Ishikawa (cell line): Measurements from ENCODE around the gene ARID1B.

Experiments used
- CEBPB ChIP-seq: IDR thresholded peaks from 2 replicates; pipeline ENCODE4 v1.6.1; 2012
- CREB1 ChIP-seq: IDR thresholded peaks from 2 replicates; pipeline ENCODE4 v1.6.1; 2012; ENCODE audit warnings: low read depth
- EGR1 ChIP-seq: IDR thresholded peaks from 2 replicates; pipeline ENCODE4 v1.6.1; 2012
- EP300 ChIP-seq: IDR thresholded peaks from 2 replicates; pipeline ENCODE4 v1.6.1; 2012; ENCODE audit warnings: borderline replicate concordance
- FOXM1 ChIP-seq: IDR thresholded peaks from 2 replicates; pipeline ENCODE4 v1.6.1; 2012; ENCODE audit warnings: low read depth, borderline replicate concordance
- NFIC ChIP-seq: IDR thresholded peaks from 2 replicates; pipeline ENCODE4 v1.6.1; 2012
- RAD21 ChIP-seq: IDR thresholded peaks from 2 replicates; pipeline ENCODE4 v1.6.1; 2012; ENCODE audit warnings: low read depth
- TAF1 ChIP-seq: IDR thresholded peaks from 2 replicates; pipeline ENCODE4 v1.6.1; 2012; ENCODE audit warnings: low read depth, mild to moderate bottlenecking
- TCF12 ChIP-seq: IDR thresholded peaks from 2 replicates; pipeline ENCODE4 v1.6.1; 2012; ENCODE audit warnings: low read depth
- TEAD4 ChIP-seq: IDR thresholded peaks from 2 replicates; pipeline ENCODE4 v1.6.1; 2012
- YY1 ChIP-seq: IDR thresholded peaks from 2 replicates; pipeline ENCODE4 v1.6.1; 2012; ENCODE audit warnings: low read depth
- ZBTB7A ChIP-seq: IDR thresholded peaks from 2 replicates; pipeline ENCODE4 v1.6.1; 2012; ENCODE audit warnings: low read depth
- TF ChIP-seq, protein P1 (sequence below): IDR thresholded peaks from 2 replicates; pipeline ENCODE4 v1.6.1; 2012
- TF ChIP-seq, protein P2 (sequence below): IDR thresholded peaks from 2 replicates; pipeline ENCODE4 v1.6.1; 2012; ENCODE audit warnings: low read depth, mild to moderate bottlenecking
- TF ChIP-seq, protein P3 (sequence below): IDR thresholded peaks from 2 replicates; pipeline ENCODE4 v1.6.1; 2012

ARID1B gene

DNA sequence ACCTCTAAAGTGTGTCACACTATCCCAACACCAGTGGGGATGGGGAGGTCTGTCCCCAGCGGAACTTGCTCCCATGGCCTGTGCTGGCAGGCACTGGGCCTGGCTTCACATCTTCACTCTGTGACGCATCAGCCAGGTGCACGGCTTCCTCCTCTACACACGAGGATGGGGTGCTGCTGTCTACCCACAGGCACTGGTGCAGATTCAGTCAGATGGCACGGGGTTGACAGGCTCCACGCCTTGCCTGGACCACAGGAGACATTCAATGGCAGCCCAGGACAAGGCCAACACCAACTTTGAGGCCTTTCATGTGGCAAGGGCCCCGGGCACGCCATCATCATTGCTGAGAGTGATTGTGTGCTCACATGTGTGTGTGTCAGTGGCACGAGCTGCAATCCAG, 453.7 kb downstream of the ARID1B start:
- TF ChIP-seq EGR1 (no peak), CEBPB (no peak)
- TF ChIP-seq, protein P1, sequence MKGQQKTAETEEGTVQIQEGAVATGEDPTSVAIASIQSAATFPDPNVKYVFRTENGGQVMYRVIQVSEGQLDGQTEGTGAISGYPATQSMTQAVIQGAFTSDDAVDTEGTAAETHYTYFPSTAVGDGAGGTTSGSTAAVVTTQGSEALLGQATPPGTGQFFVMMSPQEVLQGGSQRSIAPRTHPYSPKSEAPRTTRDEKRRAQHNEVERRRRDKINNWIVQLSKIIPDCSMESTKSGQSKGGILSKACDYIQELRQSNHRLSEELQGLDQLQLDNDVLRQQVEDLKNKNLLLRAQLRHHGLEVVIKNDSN = no peak

DNA sequence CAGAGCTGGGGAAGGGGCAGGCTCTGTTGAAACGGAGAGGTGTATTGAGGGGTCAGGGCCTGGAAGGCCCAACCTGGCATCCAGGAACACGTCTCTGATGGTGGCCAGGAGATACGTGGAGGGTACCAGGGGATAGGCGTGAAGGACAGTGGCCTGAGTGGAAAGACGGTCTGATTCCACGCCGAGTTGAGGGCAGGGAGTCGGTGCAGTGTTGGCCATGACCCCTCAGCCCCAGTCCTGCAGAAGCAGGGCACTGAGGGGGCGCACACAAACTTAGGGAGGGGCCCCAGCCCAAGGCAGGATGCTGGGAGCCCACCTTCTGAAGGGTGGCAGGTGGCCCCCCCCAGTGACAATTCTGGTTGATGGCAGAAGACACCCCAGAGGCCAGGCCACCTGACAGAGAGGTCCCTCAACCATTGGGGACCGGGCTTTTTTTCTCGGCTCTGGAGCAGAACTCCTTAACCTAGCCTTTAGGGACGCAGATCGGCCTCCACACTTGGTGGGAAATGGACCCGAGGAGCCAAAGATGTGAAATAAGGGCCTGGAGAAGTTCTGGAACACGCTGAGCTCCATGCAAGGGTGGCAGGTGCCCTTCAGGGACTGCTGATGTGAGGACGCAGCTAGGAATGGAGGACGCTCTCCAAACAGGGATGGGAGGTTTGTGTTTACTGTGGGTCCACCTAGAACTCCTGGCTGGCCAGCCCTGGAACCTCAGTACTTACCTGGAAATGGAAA, 455.1 kb downstream of the ARID1B start:
- TF ChIP-seq ZBTB7A (no peak), EP300 (no peak), FOXM1 (no peak), EGR1 (no peak), CREB1 (no peak), CEBPB (no peak), TEAD4 (no peak), YY1 (no peak)
- TF ChIP-seq, protein P2, sequence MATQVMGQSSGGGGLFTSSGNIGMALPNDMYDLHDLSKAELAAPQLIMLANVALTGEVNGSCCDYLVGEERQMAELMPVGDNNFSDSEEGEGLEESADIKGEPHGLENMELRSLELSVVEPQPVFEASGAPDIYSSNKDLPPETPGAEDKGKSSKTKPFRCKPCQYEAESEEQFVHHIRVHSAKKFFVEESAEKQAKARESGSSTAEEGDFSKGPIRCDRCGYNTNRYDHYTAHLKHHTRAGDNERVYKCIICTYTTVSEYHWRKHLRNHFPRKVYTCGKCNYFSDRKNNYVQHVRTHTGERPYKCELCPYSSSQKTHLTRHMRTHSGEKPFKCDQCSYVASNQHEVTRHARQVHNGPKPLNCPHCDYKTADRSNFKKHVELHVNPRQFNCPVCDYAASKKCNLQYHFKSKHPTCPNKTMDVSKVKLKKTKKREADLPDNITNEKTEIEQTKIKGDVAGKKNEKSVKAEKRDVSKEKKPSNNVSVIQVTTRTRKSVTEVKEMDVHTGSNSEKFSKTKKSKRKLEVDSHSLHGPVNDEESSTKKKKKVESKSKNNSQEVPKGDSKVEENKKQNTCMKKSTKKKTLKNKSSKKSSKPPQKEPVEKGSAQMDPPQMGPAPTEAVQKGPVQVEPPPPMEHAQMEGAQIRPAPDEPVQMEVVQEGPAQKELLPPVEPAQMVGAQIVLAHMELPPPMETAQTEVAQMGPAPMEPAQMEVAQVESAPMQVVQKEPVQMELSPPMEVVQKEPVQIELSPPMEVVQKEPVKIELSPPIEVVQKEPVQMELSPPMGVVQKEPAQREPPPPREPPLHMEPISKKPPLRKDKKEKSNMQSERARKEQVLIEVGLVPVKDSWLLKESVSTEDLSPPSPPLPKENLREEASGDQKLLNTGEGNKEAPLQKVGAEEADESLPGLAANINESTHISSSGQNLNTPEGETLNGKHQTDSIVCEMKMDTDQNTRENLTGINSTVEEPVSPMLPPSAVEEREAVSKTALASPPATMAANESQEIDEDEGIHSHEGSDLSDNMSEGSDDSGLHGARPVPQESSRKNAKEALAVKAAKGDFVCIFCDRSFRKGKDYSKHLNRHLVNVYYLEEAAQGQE = no peak
- TF ChIP-seq, protein P3, sequence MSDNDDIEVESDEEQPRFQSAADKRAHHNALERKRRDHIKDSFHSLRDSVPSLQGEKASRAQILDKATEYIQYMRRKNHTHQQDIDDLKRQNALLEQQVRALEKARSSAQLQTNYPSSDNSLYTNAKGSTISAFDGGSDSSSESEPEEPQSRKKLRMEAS = no peak
- TF ChIP-seq, protein P1 = no peak

DNA sequence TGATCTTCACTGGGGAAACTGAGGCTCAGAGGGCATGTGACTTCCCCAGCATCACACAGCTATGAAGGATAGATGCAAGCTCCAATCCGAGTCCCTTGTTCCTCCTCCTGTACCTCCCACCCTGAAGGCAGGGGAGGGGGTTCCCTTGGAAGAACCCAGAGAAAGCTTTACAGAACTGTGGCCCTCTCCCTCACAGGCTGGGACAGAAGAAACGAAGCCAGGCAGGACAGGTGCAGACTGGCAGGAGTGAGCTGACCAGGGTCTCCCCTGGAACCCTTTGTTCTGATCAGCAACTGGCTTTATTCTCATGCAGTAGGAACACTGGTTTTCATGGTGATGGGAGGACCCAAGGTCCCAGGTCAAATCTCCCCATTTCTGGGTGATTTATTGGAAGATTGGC, 456.0 kb downstream of the ARID1B start:
- TF ChIP-seq EP300 (no peak), CREB1 (no peak), RAD21 (no peak), YY1 (no peak), ZBTB7A (no peak), TAF1 (no peak), FOXM1 (no peak), CEBPB (no peak), NFIC (no peak), TCF12 (no peak), TEAD4 (no peak), EGR1 (no peak)
- TF ChIP-seq, protein P2 = no peak
- TF ChIP-seq, protein P3 = no peak
- TF ChIP-seq, protein P1 = no peak

DNA sequence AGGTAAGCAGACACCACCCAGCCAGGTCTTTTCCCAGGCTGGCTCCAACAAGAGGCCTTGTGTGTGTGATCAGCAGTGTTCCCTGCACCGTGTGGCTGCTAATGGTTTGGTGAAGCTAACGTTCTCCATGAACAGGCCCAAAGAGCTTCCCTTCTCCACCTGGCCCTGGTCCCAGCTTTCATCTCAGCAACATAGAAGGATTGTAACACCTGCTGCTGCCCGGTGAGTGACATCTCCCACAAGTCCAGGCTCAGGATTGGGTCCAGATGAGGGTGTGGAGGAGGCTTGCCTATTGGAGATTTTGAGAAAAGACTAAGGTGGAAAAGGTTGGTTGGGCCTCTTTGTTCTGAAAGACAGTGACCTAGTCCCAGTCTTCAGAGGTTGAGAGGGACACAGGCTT, 456.5 kb downstream of the ARID1B start:
- TF ChIP-seq CEBPB = no peak
- no peak for TF ChIP-seq CREB1
- TF ChIP-seq ZBTB7A = no peak

DNA sequence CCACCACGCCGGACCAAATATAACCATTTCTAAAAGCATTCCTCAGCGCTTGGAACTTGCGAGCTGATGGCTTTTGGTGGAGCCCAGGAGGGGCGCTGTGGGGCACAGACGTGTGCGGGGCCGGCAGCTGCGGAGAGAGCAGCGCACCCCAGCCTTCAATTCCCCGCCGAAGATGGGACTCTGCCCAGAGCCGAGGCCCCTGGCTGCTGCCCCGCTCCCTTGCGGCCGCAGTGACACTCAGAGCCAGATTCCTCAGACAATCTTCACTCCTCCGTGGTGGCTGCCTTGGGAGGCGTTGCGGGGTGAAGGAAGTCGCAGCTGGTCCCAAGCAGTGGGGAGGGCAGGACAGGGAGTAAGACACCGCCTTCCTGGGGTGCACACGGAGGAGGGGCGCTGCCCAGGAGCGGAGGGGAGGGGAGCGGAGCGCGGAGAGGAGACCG, 458.4 kb downstream of the ARID1B start:
- TF ChIP-seq CEBPB = no peak
- TF ChIP-seq FOXM1 = no peak
- TF ChIP-seq, protein P2 = no peak
- no peak for TF ChIP-seq TCF12
- no peak for TF ChIP-seq CREB1
- no peak for TF ChIP-seq TEAD4
- TF ChIP-seq TAF1 = no peak
- TF ChIP-seq, protein P1 = no peak
- no peak for TF ChIP-seq NFIC
- no peak for TF ChIP-seq EP300
- TF ChIP-seq, protein P3 = no peak
